ENCODE results near the gene CD81. TPM values are rescaled to one million over a fixed set of nuclear protein-coding genes. Genes with fewer than 3 reads are reported as not detected.

The CD81 gene
- total RNA-seq, 1 donor from 2014 or later: 424 TPM

- peaks cover 3% of the 10 kb centered on the region for H3K27me3 Mint-ChIP-seq (ENCODE audit: unreplicated experiment)
- no peak for TF ChIP-seq CTCF (IDR thresholded peaks at IDR 0.05; ENCODE audit: unreplicated experiment)
- H3K27ac Mint-ChIP-seq (ENCODE audit: unreplicated experiment): no peak overlapping the region
- H3K36me3 Mint-ChIP-seq (ENCODE audit: low read depth, unreplicated experiment): peaks cover 8% of the 10 kb centered on the region
- H3K4me3 Mint-ChIP-seq (ENCODE audit: unreplicated experiment): no peak overlapping the region
- DNase-seq (ENCODE audit: low spot score): no peak
- no peaks in the 10 kb centered on the region for H3K4me1 Mint-ChIP-seq (ENCODE audit: unreplicated experiment)
- H3K9me3 Mint-ChIP-seq (ENCODE audit: unreplicated experiment): no peaks in the 10 kb centered on the region
These were observed 8.8 kb upstream of the CD81 start for GRCh38 chr11:2368178-2368850.

DNA sequence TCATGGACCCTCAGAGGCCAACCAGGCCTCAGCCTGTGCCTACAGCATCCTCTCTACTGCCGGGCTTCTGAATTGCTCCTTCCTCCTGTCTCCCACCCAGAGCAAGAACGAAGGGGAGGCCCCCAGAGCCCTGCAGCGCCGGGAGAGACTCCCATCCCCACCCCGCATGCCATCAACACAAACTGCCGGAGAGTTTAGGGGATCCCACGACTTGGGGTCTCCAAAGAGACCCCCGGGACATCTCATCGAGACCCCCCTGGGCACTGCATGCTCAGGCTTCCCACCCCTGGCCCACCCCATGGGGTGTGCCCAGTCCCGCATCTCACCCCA lies 8.3 kb upstream of the CD81 start:
- DNase-seq (ENCODE audit: low spot score): no peak
- TF ChIP-seq CTCF (IDR thresholded peaks at IDR 0.05; ENCODE audit: unreplicated experiment): no peak

GRCh38 chr11:2369320-2369719 lies 7.8 kb upstream of the CD81 start:
- Mint-ChIP-seq H3K36me3 (ENCODE audit: low read depth, unreplicated experiment) (peaks cover 4% of the 10 kb centered on the region), H3K4me3 (ENCODE audit: unreplicated experiment) (no peak overlapping the region), H3K27ac (ENCODE audit: unreplicated experiment) (no peak overlapping the region), H3K27me3 (ENCODE audit: unreplicated experiment) (peaks cover 3% of the 10 kb centered on the region), H3K9me3 (ENCODE audit: unreplicated experiment) (no peaks in the 10 kb centered on the region), H3K4me1 (ENCODE audit: unreplicated experiment) (no peaks in the 10 kb centered on the region)
- DNase-seq (ENCODE audit: low spot score): no peak
- no peak for TF ChIP-seq CTCF (IDR thresholded peaks at IDR 0.05; ENCODE audit: unreplicated experiment)

More for the DNA sequence above, 8.3 kb upstream of the CD81 start:
- H3K36me3 Mint-ChIP-seq (ENCODE audit: low read depth, unreplicated experiment): peaks cover 4% of the 10 kb centered on the region
- no peak overlapping the region for H3K4me3 Mint-ChIP-seq (ENCODE audit: unreplicated experiment)
- H3K27ac Mint-ChIP-seq (ENCODE audit: unreplicated experiment): no peak overlapping the region
- no peaks in the 10 kb centered on the region for H3K4me1 Mint-ChIP-seq (ENCODE audit: unreplicated experiment)
- no peaks in the 10 kb centered on the region for H3K9me3 Mint-ChIP-seq (ENCODE audit: unreplicated experiment)
- H3K27me3 Mint-ChIP-seq (ENCODE audit: unreplicated experiment): peaks cover 3% of the 10 kb centered on the region

DNA sequence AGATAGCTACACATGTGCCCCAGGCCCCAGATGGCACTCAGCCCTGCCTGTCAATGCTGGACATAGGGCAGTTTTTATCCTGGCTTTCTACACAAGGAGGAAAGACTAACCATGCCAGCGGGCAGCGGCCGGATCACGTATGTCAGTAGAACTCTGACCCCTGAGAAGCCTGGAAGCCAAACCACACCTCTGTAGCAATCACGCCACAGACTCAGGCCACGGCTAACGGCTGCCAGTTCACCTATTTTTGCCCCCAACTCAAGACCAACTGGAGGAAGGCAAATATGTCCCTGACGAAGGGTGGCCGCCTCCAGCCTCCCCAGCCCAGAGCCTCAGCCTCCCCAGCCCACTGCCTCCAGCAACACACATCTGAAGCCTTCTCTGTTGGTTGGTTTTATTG lies 7.2 kb upstream of the CD81 start:
- H3K27me3 Mint-ChIP-seq (ENCODE audit: unreplicated experiment): peaks cover 3% of the 10 kb centered on the region
- no peaks in the 10 kb centered on the region for H3K4me1 Mint-ChIP-seq (ENCODE audit: unreplicated experiment)
- no peak overlapping the region for H3K4me3 Mint-ChIP-seq (ENCODE audit: unreplicated experiment)
- no peak overlapping the region for H3K27ac Mint-ChIP-seq (ENCODE audit: unreplicated experiment)
- no peaks in the 10 kb centered on the region for H3K9me3 Mint-ChIP-seq (ENCODE audit: unreplicated experiment)
- no peak for TF ChIP-seq CTCF (IDR thresholded peaks at IDR 0.05; ENCODE audit: unreplicated experiment)
- no peak for DNase-seq (ENCODE audit: low spot score)
- H3K36me3 Mint-ChIP-seq (ENCODE audit: low read depth, unreplicated experiment): peaks cover 1% of the 10 kb centered on the region

DNA sequence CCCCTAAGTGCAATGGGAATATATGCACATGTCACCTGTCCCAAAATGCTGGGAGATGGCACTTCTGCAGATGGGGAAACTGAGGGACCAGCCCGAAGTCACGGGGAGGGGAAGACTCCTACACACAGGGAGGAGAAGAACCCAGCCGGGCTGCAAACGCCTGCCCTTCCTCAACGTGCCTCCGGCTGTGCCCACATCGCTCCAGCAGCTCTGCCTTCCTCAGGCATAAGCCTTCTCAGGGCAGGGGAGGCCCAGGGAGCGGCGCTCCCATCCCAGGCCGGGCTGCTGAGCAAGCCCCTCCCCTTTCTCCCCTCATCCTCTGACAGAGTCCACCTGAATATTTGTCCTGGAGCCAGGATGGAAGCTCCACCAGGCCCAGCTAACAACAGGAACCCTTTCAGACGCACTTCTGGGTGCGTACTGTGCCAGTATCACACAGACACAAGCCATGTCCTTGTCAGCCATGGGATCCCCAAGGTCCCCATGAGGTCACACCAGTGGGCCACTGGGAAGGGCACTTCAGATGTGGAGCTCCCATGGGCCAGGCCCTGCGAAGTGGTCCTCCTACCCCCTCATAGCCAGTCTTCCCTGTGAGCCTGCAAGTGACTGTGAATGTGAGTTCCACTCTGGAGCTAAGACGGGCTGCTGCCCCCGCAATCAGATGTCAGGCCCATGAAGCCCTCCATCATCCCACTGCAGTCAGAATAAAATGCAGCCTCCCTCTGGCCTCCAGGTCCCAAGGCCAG lies 2.5 kb upstream of the CD81 start:
- Mint-ChIP-seq H3K27ac (ENCODE audit: unreplicated experiment) (no peak overlapping the region), H3K36me3 (ENCODE audit: low read depth, unreplicated experiment) (peaks cover 12% of the 10 kb centered on the region), H3K4me1 (ENCODE audit: unreplicated experiment) (peaks cover 7% of the 10 kb centered on the region), H3K9me3 (ENCODE audit: unreplicated experiment) (no peaks in the 10 kb centered on the region), H3K4me3 (ENCODE audit: unreplicated experiment) (no peak overlapping the region), H3K27me3 (ENCODE audit: unreplicated experiment) (peaks cover 18% of the 10 kb centered on the region)
- DNase-seq (ENCODE audit: low spot score): no peak
- TF ChIP-seq CTCF (IDR thresholded peaks at IDR 0.05; ENCODE audit: unreplicated experiment): no peak
